Measurements from ENCODE around the gene FILIP1L. TPM values are rescaled to one million over a fixed set of nuclear protein-coding genes. Genes with fewer than 3 reads are reported as not detected.

Gene FILIP1L
- total RNA-seq, 1 donor from 2014 or later: 33.4 TPM

GRCh38 chr3:100093831-100094230 is 20.5 kb downstream of the FILIP1L start:
- no peak for DNase-seq (ENCODE audit: low read depth)
- H3K4me3 ChIP-seq (ENCODE audit: low read depth, low read length): no peak overlapping the region
- TF ChIP-seq CTCF (conservative IDR thresholded peaks at IDR 0.05; ENCODE audit: low read depth, low read length): no peak

GRCh38 chr3:100090669-100091005 is 23.7 kb downstream of the FILIP1L start:
- DNase-seq (ENCODE audit: low read depth): no peak
- H3K4me3 ChIP-seq (ENCODE audit: low read depth, low read length): no peak overlapping the region
- TF ChIP-seq CTCF (conservative IDR thresholded peaks at IDR 0.05; ENCODE audit: low read depth, low read length): no peak

- DNase-seq (ENCODE audit: low read depth): no peak
- peak; percentile 76 for TF ChIP-seq CTCF (conservative IDR thresholded peaks at IDR 0.05; ENCODE audit: low read depth, low read length)
- H3K4me3 ChIP-seq (ENCODE audit: low read depth, low read length): no peak overlapping the region
Measured at GRCh38 chr3:100089812-100090668, 24.3 kb downstream of the FILIP1L start.

- H3K4me3 ChIP-seq (ENCODE audit: low read depth, low read length): no peak overlapping the region
- TF ChIP-seq CTCF (conservative IDR thresholded peaks at IDR 0.05; ENCODE audit: low read depth, low read length): no peak
- no peak for DNase-seq (ENCODE audit: low read depth)
Measured at GRCh38 chr3:100088735-100089368, 25.4 kb downstream of the FILIP1L start.

GRCh38 chr3:100087198-100087597 is 27.1 kb downstream of the FILIP1L start:
- DNase-seq (ENCODE audit: low read depth): peak; percentile 83
- no peak for TF ChIP-seq CTCF (conservative IDR thresholded peaks at IDR 0.05; ENCODE audit: low read depth, low read length)
- H3K4me3 ChIP-seq (ENCODE audit: low read depth, low read length): no peak overlapping the region

GRCh38 chr3:100086401-100086800 is 27.9 kb downstream of the FILIP1L start:
- H3K4me3 ChIP-seq (ENCODE audit: low read depth, low read length): no peak overlapping the region
- no peak for DNase-seq (ENCODE audit: low read depth)
- TF ChIP-seq CTCF (conservative IDR thresholded peaks at IDR 0.05; ENCODE audit: low read depth, low read length): no peak
